ENCODE results near the gene UXT.

DNA sequence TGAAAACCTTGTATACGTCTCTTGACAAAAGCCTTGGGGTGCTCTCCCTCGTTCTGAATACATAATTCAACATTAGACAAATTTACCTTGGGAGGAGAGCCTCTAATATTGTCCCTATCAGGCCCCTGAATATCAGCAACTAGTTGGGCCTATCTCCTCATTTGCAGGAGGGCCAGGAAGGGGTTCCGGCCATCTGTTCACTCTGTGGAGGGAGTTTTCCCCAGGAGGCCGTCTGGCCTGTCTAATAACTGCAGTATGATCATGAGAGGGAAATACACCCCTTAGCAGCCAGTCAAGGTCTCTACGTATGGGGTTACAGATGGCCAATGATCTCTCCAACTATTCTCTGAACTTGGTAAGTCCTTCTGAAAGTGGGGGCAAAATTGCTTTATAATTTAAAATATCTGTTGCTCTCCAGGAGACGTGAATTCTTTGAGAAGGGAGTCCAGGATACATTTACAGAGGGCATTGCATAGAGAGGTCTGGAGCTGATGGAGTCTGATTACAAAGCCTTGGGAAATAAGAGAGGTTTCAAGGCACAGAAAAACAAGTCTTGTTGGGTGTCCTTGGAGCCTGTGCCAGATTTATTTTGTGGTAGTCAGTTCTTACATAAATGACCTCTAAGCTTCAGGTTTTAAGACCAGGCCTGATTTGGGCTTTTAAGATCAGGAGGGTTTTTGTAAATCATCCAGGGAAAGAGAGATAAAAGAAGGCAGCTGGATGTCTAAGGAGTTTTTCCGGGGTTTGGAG is 48.2 kb upstream of the UXT start:
- TF ChIP-seq CTCF (IDR thresholded peaks at IDR 0.05), result no peak
- no peak for TF ChIP-seq POLR2A (IDR thresholded peaks at IDR 0.05)
